ENCODE measurements around the gene HOXC5.

The HOXC5 gene

GRCh38 chr12:54049108-54049507 lies 16.3 kb downstream of the HOXC5 start:
- DNase-seq, result no peak

GRCh38 chr12:54050482-54050810 lies 17.6 kb downstream of the HOXC5 start:
- no peak for DNase-seq

- DNase-seq, result no peak
These were observed 18.4 kb downstream of the HOXC5 start for GRCh38 chr12:54051026-54051842.

- DNase-seq, result no peak
These were observed 19.1 kb downstream of the HOXC5 start for GRCh38 chr12:54051874-54052437.

GRCh38 chr12:54052438-54053002 lies 19.7 kb downstream of the HOXC5 start:
- no peak for DNase-seq

- no peak for DNase-seq
These were observed 20.3 kb downstream of the HOXC5 start for GRCh38 chr12:54053003-54053750.

GRCh38 chr12:54053751-54054741 lies 21.2 kb downstream of the HOXC5 start, which contains the start of gene HOXC4:
Gene HOXC4, plus strand, starts transcription at chr12:54053835. Its CDS starts 88 bp downstream, at chr12:54053923.
- DNase-seq, result no peak

GRCh38 chr12:54054742-54055194 lies 21.9 kb downstream of the HOXC5 start:
- DNase-seq, result no peak

GRCh38 chr12:54055552-54055951 lies 22.7 kb downstream of the HOXC5 start:
- DNase-seq, result no peak

- DNase-seq, result no peak
These were observed 23.3 kb downstream of the HOXC5 start for GRCh38 chr12:54056110-54056509.

- DNase-seq, result no peak
These were observed 25.4 kb downstream of the HOXC5 start for GRCh38 chr12:54058128-54058768.

GRCh38 chr12:54059668-54060067 lies 26.8 kb downstream of the HOXC5 start:
- no peak for DNase-seq

GRCh38 chr12:54060174-54060974 lies 27.5 kb downstream of the HOXC5 start:
- DNase-seq, result no peak

GRCh38 chr12:54060975-54061778 lies 28.3 kb downstream of the HOXC5 start:
- DNase-seq, result no peak

- no peak for DNase-seq
These were observed 32.8 kb downstream of the HOXC5 start for GRCh38 chr12:54065677-54066076.

GRCh38 chr12:54066408-54066807 lies 33.6 kb downstream of the HOXC5 start:
- no peak for DNase-seq

GRCh38 chr12:54068418-54069070 lies 35.7 kb downstream of the HOXC5 start:
- DNase-seq, result no peak

GRCh38 chr12:54071942-54072341 lies 39.1 kb downstream of the HOXC5 start:
- no peak for DNase-seq

GRCh38 chr12:54074308-54074707 lies 41.5 kb downstream of the HOXC5 start:
- no peak for DNase-seq
